ENCODE data around the gene MRPL24.

- TF ChIP-seq REST (IDR thresholded peaks at IDR 0.05; ENCODE audit: borderline replicate concordance) (no peak), REST (CRISPR knock-in tag; IDR thresholded peaks at IDR 0.05; ENCODE audit: low read depth) (no peak), MAFK (IDR thresholded peaks at IDR 0.05; ENCODE audit: low read length) (no peak), CTCF (IDR thresholded peaks at IDR 0.05 in 2 of 3, conservative IDR thresholded peaks at IDR 0.05 in 1 of 3; ENCODE audit: insufficient read depth in 2 of 3, low read depth in 1 of 3, low read length in 3 of 3) (no peak), POLR2AphosphoS5 (IDR thresholded peaks at IDR 0.05; ENCODE audit: control insufficient read depth, insufficient read depth, low read depth, low read length) (no peak), IRF1 (CRISPR knock-in tag; IDR thresholded peaks at IDR 0.05; ENCODE audit: borderline replicate concordance) (no peak), ELF4 (CRISPR knock-in tag; IDR thresholded peaks at IDR 0.05) (no peak), ASH1L (IDR thresholded peaks at IDR 0.05; ENCODE audit: borderline replicate concordance, low read depth, partially characterized antibody) (no peak), YY1 (IDR thresholded peaks at IDR 0.05; ENCODE audit: borderline replicate concordance in 1 of 3, control insufficient read depth in 1 of 3, extremely low read depth in 1 of 3, insufficient read depth in 3 of 3, insufficient read length in 1 of 3, insufficient replicate concordance in 2 of 3, low read depth in 1 of 3, low read length in 2 of 3) (no peak), PURB (CRISPR knock-in tag; IDR thresholded peaks at IDR 0.05; ENCODE audit: low read depth) (no peak), HNRNPUL1 (IDR thresholded peaks at IDR 0.05; ENCODE audit: low read length) (no peak), ZNF561 (CRISPR knock-in tag; conservative IDR thresholded peaks at IDR 0.05) (no peak), TEAD1 (CRISPR knock-in tag; IDR thresholded peaks at IDR 0.05) (no peak), DEAF1 (CRISPR knock-in tag; IDR thresholded peaks at IDR 0.05) (no peak)
These were observed 44.6 kb upstream of the MRPL24 start for GRCh38 chr1:156785458-156785857.
